GM12875 (cell line): Measurements from ENCODE around the gene ACKR2.

Experiments
- H3K4me3 ChIP-seq: one replicate; pipeline ENCODE4 v1.5.1; 2011; ENCODE audit warnings: low read depth, low read length, control low read depth
- TF ChIP-seq, protein P1 (sequence below): IDR thresholded peaks from 2 replicates; pipeline ENCODE4 v1.5.1; 2011; ENCODE audit warnings: low read depth, mild to moderate bottlenecking, control low read depth, inconsistent platforms, low read length, moderate library complexity, borderline replicate concordance; ENCODE audit not compliant: insufficient read depth

Gene ACKR2

DNA sequence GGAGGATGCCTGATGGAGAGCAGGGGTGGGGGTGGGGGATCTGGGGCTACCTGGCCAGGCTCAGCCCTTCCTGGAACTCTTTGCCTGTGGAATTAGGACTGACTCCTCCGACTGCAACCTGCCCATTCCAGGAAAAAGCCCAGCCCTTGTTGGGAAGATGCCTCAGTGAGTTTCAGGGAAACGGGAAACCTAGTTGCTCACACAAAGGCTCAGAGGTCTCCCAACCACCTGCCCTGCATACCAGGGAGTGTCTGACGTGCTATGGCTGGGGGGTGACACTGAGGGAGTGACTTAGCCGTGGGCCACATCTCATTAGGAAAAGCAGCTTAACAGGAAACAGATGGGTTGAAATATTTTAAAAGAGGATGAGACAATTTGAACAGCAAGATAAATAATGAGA is 38.5 kb downstream of the ACKR2 start:
- no peak overlapping the region for H3K4me3 ChIP-seq
- TF ChIP-seq, protein P1, sequence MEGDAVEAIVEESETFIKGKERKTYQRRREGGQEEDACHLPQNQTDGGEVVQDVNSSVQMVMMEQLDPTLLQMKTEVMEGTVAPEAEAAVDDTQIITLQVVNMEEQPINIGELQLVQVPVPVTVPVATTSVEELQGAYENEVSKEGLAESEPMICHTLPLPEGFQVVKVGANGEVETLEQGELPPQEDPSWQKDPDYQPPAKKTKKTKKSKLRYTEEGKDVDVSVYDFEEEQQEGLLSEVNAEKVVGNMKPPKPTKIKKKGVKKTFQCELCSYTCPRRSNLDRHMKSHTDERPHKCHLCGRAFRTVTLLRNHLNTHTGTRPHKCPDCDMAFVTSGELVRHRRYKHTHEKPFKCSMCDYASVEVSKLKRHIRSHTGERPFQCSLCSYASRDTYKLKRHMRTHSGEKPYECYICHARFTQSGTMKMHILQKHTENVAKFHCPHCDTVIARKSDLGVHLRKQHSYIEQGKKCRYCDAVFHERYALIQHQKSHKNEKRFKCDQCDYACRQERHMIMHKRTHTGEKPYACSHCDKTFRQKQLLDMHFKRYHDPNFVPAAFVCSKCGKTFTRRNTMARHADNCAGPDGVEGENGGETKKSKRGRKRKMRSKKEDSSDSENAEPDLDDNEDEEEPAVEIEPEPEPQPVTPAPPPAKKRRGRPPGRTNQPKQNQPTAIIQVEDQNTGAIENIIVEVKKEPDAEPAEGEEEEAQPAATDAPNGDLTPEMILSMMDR, result no peak

DNA sequence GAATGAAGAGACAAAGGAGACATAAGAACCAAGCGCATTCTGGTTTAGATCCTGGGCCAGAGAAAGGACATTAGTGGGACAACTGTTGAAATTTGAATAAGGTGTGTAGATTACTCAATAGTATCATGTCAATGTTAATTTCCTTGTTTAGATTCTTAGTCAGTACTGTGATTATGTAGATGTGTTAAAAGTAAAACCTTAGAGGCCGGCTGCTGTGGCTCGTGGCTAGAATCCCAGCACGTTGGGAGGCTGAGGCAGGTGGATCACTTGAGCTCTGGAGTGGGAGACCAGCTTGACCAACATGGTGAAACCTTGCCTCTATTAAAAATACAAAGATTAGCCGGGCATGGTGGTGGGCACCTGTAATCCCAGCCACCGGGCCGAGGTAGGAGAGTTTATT is 39.8 kb downstream of the ACKR2 start:
- H3K4me3 ChIP-seq, result no peak overlapping the region
- TF ChIP-seq, protein P1, result no peak

DNA sequence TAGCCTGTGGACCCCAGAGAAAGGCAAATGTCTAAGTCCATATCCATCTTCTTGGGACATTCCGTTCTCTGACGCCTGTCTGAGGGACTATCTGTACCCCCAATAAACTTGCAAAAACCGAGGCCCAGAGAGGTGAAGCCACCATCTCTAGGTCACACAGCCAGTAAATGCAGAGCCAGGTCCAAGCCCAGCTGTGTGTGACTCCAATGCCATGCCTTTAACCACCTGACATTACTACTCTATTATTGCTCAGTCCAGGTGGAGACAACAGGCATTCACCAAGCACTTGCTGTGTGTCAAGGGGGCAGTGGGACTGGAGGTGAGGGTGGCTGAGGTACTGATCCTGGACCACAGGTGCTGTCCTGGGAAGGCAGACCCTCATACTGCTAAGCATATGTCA is 41.0 kb downstream of the ACKR2 start:
- TF ChIP-seq, protein P1, result no peak

DNA sequence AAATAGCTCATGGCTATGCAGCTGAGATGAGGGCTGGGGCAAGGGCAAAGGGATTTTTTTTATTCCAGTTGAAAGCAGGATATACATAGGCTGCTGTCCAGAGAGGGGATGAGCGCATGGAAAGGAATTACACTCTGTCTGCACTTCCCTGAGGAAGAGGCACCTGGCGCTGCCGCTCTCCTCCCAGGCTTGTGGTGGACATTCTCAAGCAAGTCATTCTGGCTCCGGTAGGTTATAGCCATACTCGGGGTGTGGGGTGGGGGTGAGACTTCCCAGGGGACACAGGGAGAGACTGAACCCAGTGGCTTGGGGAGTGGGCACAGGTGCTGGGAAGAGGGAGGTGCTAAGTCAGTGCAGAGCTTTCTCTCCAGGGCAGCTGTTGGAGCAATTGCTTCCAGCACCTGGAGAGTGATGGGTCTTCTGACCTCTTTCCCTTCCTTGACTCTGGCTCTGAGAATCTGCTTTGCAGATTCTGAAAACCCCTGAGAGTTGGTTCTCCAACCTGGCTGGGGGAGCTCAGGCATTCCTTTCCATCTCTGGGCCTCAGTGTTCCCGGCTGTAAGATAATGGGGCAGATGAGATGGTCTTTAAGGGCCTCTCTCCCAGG is 42.1 kb downstream of the ACKR2 start:
- TF ChIP-seq, protein P1, result no peak
- H3K4me3 ChIP-seq, result no peak overlapping the region

More for the DNA sequence above, 41.0 kb downstream of the ACKR2 start:
- no peak overlapping the region for H3K4me3 ChIP-seq

DNA sequence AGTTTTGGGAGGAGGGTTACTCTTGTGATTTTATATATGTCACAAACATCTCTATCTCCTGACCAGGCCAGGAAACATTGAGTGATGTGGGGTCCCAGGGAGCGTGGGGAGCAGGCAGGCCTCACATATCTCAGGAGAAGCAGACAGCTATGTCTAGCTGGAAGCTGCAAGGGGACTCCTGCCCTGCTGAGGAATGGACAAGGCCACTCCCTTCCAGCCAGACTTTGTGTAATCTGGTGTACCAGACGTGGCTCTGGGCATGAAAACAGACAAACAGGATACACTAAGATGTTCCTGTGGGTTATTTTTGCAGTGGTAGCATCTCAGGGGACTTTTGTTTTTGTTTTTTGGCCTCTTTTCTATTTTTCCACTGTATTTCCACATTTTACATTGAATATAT is 43.2 kb downstream of the ACKR2 start:
- H3K4me3 ChIP-seq, result no peak overlapping the region

DNA sequence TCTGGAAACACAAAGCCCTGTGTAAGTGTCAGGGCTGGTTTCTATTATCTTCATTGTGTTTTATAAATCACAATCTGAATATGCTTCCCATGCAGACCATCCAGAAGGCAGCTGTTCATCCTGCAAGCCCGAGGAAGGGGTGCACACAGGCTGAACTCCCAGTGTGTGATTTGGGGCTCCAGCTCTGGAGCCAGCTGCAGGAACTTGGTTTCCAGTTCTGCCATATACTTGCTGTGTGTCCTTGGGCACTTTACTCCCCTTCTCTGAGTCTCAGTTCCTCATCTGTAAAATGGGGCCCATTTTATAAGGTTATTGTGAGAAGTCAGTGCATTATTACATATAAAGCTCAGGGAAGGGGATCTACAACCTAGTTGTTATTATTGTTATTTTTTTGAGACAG is 43.8 kb downstream of the ACKR2 start:
- TF ChIP-seq, protein P1, result no peak

More for the DNA sequence above, 43.2 kb downstream of the ACKR2 start:
- TF ChIP-seq, protein P1, result no peak

DNA sequence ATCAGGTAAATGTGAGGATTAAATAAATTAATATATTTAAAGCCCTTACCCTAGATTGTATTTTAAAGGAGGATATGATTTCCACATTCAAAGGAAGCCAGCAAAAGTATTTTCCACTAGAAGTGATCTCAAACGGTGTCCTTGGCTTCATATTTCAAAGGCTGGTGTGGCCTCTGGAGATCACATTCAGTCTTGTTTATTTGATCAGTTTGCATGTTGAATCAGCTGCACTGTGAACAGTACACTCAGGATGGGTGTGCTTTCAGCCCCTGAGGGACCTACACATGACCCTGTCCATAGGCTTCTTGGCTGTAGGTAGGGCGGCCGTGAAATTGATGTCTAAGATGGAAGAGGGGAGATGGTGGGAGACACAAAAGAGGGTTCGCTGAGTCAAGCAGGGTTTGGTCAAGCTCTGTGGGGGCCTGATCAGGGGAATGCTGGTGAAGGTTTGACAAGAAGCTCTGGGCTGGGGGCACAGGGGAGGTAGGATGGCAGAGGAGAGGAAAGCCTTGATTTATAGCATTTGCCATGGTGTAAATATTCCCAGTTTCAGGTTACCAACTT is 44.6 kb downstream of the ACKR2 start:
- TF ChIP-seq, protein P1, result no peak
- H3K4me3 ChIP-seq, result no peak overlapping the region

More for the DNA sequence above, 43.8 kb downstream of the ACKR2 start:
- no peak overlapping the region for H3K4me3 ChIP-seq
